HepG2 (cell line): ENCODE measurements around the gene WWTR1. TPM values are rescaled to one million over a fixed set of nuclear protein-coding genes. Genes with fewer than 3 reads are reported as not detected.

Experiments used
- ATAC-seq: fragments of 200-7000 bp; cut with Tn5 transposase; 3 replicates; pipeline ENCODE4 v1.9.1; 2020; ENCODE audit warnings: mild to moderate bottlenecking, moderate library complexity
- BruUV-seq: library from RNA; stranded (reverse); fragments of 400-500 nt; replicated peaks from 2 replicates; lab custom pipeline; 2021; lab: Mats Ljungman, UMichigan
- CTCF ChIA-PET: fragments of 300-600 bp; formaldehyde crosslinking; extraction: SDS; loops from one replicate; lab custom pipeline; 2021; ENCODE audit warnings: low total read pairs, inconsistent platforms, low intra/inter-chr PET ratio; lab: Yijun Ruan, JAX
- POLR2A ChIA-PET: fragments of 350-600 bp; sonication (Branson Sonifier 250); formaldehyde crosslinking; loops from one replicate; lab custom pipeline; 2020; ENCODE audit warnings: antibody characterized with exemption, inconsistent platforms; lab: Yijun Ruan, JAX
- DNase-seq: peaks from one replicate; pipeline ENCODE4 v3.0.0-alpha.2; 2015; ENCODE audit warnings: low spot score
- FAIRE-seq: peaks from 3 replicates; lab custom pipeline; 2011; peaks lifted over from hg19 to GRCh38; lab: Jason Lieb, UNC
- H2AFZ ChIP-seq: one replicate; pipeline ENCODE4 v1.6.1; 2011; ENCODE audit warnings: low read length, inconsistent platforms
- H3K27ac ChIP-seq: fragments of 300-600 bp; 3 replicates; pipeline ENCODE4 v1.8.0; 2011; ENCODE audit warnings: mixed run types, mild to moderate bottlenecking, mixed read lengths, low read length, inconsistent platforms; ENCODE audit not compliant: insufficient read depth; ENCODE audit errors: extremely low read length
- H3K27me3 ChIP-seq, 2 experiments: fragments of 200-600 bp in 1 of 2; 2 replicates in 1 of 2; 3 replicates in 1 of 2; pipeline versions ENCODE4 v1.6.0 to v1.8.0; 2011; ENCODE audit warnings: low read length in 2 of 2, mild to moderate bottlenecking in 2 of 2, moderate library complexity in 2 of 2, inconsistent platforms in 1 of 2; ENCODE audit not compliant: insufficient read depth in 2 of 2, control insufficient read depth in 1 of 2
- H3K36me3 ChIP-seq, 2 experiments: fragments of 200-600 bp in 1 of 2; replicated peaks in 1 of 2; 2 replicates in 1 of 2; 3 replicates in 1 of 2; pipeline versions ENCODE4 v1.5.1 to v1.8.0; 2011; ENCODE audit warnings: low read length in 2 of 2, inconsistent platforms in 1 of 2; ENCODE audit not compliant: insufficient read depth in 2 of 2, control insufficient read depth in 1 of 2
- H3K4me1 ChIP-seq: 2 replicates; pipeline ENCODE4 v1.5.1; 2012; ENCODE audit warnings: low read length, inconsistent platforms; ENCODE audit not compliant: insufficient read depth
- H3K4me2 ChIP-seq: 2 replicates; pipeline ENCODE4 v1.6.0; 2011; ENCODE audit warnings: low read depth, low read length, inconsistent platforms
- H3K4me3 ChIP-seq, 3 experiments: fragments of 200-600 bp in 1 of 3; sonication (generic), shearing (Covaris generic) in 1 of 3; replicated peaks in 1 of 3; 2 replicates each; pipeline ENCODE4 v1.5.1; 2011 to 2016; ENCODE audit warnings: low read length in 3 of 3, inconsistent platforms in 2 of 3, low read depth in 2 of 3, mild to moderate bottlenecking in 2 of 3, control low read depth in 1 of 3, mixed read lengths in 1 of 3; ENCODE audit not compliant: insufficient read depth in 1 of 3
- H3K79me2 ChIP-seq: one replicate; pipeline ENCODE4 v1.6.1; 2011; ENCODE audit warnings: low read length, inconsistent platforms; ENCODE audit not compliant: insufficient read depth
- H3K9ac ChIP-seq: 2 replicates; pipeline ENCODE4 v1.6.0; 2011; ENCODE audit warnings: mild to moderate bottlenecking, low read depth, low read length, inconsistent platforms; ENCODE audit not compliant: insufficient read depth
- H3K9me3 ChIP-seq: 2 replicates; pipeline ENCODE4 v1.5.1; 2012; ENCODE audit warnings: mild to moderate bottlenecking, low read length
- H4K20me1 ChIP-seq: 2 replicates; pipeline ENCODE4 v1.6.0; 2011; ENCODE audit warnings: inconsistent platforms, mild to moderate bottlenecking, low read length, moderate library complexity; ENCODE audit not compliant: insufficient read depth
- NFAT5 ChIP-seq: sonication (generic); formaldehyde crosslinking; IDR thresholded peaks from 2 replicates; pipeline ENCODE4 v1.4.0; 2020; ENCODE audit warnings: missing genetic modification reagents
- TBP ChIP-seq: sonication (generic); formaldehyde crosslinking; IDR thresholded peaks from 2 replicates; pipeline ENCODE4 v1.5.0; 2020; ENCODE audit warnings: missing genetic modification reagents
- ZC3H13 ChIP-seq: sonication (generic); formaldehyde crosslinking; IDR thresholded peaks from 2 replicates; pipeline ENCODE4 v1.8.1; 2023; ENCODE audit warnings: mild to moderate bottlenecking, missing genetic modification reagents, moderate library complexity
- WGBS: methylation state at CpG from one replicate; pipeline ENCODE4 v1.1.6; 2017; ENCODE audit warnings: low lambda C conversion rate; 5-methylcytosine and 5-hydroxymethylcytosine counted together
- in situ Hi-C: cut with HindIII; loops from 2 replicates; pipeline ENCODE4 v1.10.0; 2017; ENCODE audit warnings: low pct_unique_long_range_greater_than_20kb; ENCODE audit not compliant: extremely low pct_ligation_motif_present
- intact Hi-C: fragments of 100-400 bp; cut with micrococcal nuclease; formaldehyde crosslinking; loops from one replicate; pipeline ENCODE4 v1.10.0; 2022; ENCODE audit not compliant: unreplicated experiment
- polyA plus RNA-seq, 8 experiments: library from polyadenylated mRNA; depleted of rRNA in 3 of 8; stranded (reverse) in 7 of 8; unstranded in 1 of 8; fragments of >200 nt; fragmentation: Illumina TruSeq in 4 of 8; extraction: Trizol in 4 of 8; gene quantifications; 2 replicates each; pipeline versions ENCODE4 v1.2.1 to v1.2.3, GENCODE V29; 2011 to 2016; ENCODE audit warnings: low read depth in 4 of 8, missing spikeins in 1 of 8, mixed read lengths in 1 of 8; ENCODE audit not compliant: insufficient read depth in 1 of 8
- total RNA-seq, 5 experiments: library from RNA; depleted of rRNA; stranded (reverse); fragments of >200 nt; fragmentation: Illumina TruSeq; extraction: Trizol; gene quantifications; 2 replicates each; pipeline ENCODE4 v1.2.3, GENCODE V29; 2016; ENCODE audit warnings: low read depth in 1 of 5

WWTR1 gene
- total and polyA plus RNA-seq, 2 of the 13 experiments (the other 11 are each of a cell fraction or from before 2014, with no cell fraction given): 19.7 to 139 TPM

- Histone ChIP-seq H3K27me3 (no peaks in the 10 kb centered on the region), H3K4me1 (peaks cover 47% of the 10 kb centered on the region), H3K4me3 (no peak overlapping the region), H3K4me2 (no peak overlapping the region), H3K9me3 (no peaks in the 10 kb centered on the region), H3K36me3 (no peaks in the 10 kb centered on the region), H2AFZ (no peak overlapping the region), H3K27ac (no peak overlapping the region), H3K9ac (no peak overlapping the region), H3K79me2 (no peaks in the 10 kb centered on the region), H4K20me1 (no peaks in the 10 kb centered on the region)
- peak; percentile 4 for FAIRE-seq
- no peak for DNase-seq
- BruUV-seq: no TSS peak
- 71% methylated on average over 6 of the region's 6 CpGs for WGBS
- TF ChIP-seq NFAT5 (CRISPR knock-in tag) (no peak), ZC3H13 (CRISPR knock-in tag) (no peak), TBP (no peak)
- no peak for ATAC-seq
- ChIA-PET CTCF (interaction anchor here (2.6 kb wide), 1 partner anchor 276 kb away, joined by 12 read pairs; no protein-coding TSS in a partner anchor), POLR2A (no interaction called here)
- in situ Hi-C loops (no loop called here), intact Hi-C loops (no loop called here)
Observed at GRCh38 chr3:149495581-149496125, 162.2 kb downstream of the WWTR1 start.
